ENCODE measurements around the gene OR4F15.

DNA sequence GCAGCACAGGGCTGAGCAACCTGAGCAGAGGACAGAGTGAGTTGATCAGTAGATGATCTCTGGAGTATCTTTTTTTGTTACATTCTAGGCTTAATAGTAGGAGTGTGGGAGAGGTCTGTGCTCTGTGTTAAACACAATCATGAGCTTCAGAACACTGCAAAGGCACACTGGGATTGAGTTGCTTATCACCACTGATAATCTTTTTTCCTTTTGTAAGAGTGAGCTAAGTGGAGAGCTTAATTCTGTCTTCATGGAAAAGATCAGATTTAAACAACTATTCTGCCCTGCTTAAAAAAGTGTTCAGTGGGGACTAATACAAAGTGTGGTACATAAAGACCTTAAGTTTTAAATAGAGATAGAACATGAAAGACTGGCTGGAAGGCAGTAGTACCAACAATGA is 7.6 kb upstream of the OR4F15 start:
- TF ChIP-seq EZH2 (IDR thresholded peaks at IDR 0.05; ENCODE audit: low read length) = no peak
- TF ChIP-seq, protein P1, sequence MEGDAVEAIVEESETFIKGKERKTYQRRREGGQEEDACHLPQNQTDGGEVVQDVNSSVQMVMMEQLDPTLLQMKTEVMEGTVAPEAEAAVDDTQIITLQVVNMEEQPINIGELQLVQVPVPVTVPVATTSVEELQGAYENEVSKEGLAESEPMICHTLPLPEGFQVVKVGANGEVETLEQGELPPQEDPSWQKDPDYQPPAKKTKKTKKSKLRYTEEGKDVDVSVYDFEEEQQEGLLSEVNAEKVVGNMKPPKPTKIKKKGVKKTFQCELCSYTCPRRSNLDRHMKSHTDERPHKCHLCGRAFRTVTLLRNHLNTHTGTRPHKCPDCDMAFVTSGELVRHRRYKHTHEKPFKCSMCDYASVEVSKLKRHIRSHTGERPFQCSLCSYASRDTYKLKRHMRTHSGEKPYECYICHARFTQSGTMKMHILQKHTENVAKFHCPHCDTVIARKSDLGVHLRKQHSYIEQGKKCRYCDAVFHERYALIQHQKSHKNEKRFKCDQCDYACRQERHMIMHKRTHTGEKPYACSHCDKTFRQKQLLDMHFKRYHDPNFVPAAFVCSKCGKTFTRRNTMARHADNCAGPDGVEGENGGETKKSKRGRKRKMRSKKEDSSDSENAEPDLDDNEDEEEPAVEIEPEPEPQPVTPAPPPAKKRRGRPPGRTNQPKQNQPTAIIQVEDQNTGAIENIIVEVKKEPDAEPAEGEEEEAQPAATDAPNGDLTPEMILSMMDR (optimal IDR thresholded peaks at IDR 0.05 in 1 of 3, IDR thresholded peaks at IDR 0.05 in 1 of 3, conservative IDR thresholded peaks at IDR 0.05 in 1 of 3; ENCODE audit: extremely low read depth in 1 of 3, insufficient read depth in 2 of 3, low read length in 3 of 3) = no peak

All from keratinocyte (primary cell).